ENCODE measurements around the gene DHCR7. TPM values are rescaled to one million over a fixed set of nuclear protein-coding genes. Genes with fewer than 3 reads are reported as not detected.

The DHCR7 gene
- total RNA-seq, 1 donor from 2014 or later, result 35.5 TPM

GRCh38 chr11:71432761-71433647 is 15.2 kb downstream of the DHCR7 start:
- intact Hi-C loops (cut with micrococcal nuclease), result no loop called here
- no peak for ATAC-seq (ENCODE audit: low read depth)
- POLR2A ChIA-PET, result no interaction called here
- H3K27me3 Mint-ChIP-seq, result no peaks in the 10 kb centered on the region
- H3K36me3 Mint-ChIP-seq (ENCODE audit: low read depth), result peaks cover 24% of the 10 kb centered on the region
- CTCF ChIA-PET, result no interaction called here
- peaks cover 1% of the 10 kb centered on the region for H3K9me3 Mint-ChIP-seq
- no peak for DNase-seq
- TF ChIP-seq, protein P1, sequence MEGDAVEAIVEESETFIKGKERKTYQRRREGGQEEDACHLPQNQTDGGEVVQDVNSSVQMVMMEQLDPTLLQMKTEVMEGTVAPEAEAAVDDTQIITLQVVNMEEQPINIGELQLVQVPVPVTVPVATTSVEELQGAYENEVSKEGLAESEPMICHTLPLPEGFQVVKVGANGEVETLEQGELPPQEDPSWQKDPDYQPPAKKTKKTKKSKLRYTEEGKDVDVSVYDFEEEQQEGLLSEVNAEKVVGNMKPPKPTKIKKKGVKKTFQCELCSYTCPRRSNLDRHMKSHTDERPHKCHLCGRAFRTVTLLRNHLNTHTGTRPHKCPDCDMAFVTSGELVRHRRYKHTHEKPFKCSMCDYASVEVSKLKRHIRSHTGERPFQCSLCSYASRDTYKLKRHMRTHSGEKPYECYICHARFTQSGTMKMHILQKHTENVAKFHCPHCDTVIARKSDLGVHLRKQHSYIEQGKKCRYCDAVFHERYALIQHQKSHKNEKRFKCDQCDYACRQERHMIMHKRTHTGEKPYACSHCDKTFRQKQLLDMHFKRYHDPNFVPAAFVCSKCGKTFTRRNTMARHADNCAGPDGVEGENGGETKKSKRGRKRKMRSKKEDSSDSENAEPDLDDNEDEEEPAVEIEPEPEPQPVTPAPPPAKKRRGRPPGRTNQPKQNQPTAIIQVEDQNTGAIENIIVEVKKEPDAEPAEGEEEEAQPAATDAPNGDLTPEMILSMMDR (IDR thresholded peaks at IDR 0.05), result no peak
- H3K4me1 Mint-ChIP-seq, result no peaks in the 10 kb centered on the region
- H3K4me3 Mint-ChIP-seq, result no peak overlapping the region
- H3K27ac Mint-ChIP-seq, result no peak overlapping the region

- TF ChIP-seq, protein P1 (IDR thresholded peaks at IDR 0.05), result no peak
- peaks cover 12% of the 10 kb centered on the region for H3K36me3 Mint-ChIP-seq (ENCODE audit: low read depth)
- ChIA-PET CTCF (no interaction called here), POLR2A (no interaction called here)
- H3K4me1 Mint-ChIP-seq, result peaks cover 4% of the 10 kb centered on the region
- DNase-seq (no peak), ATAC-seq (ENCODE audit: low read depth) (no peak)
- H3K27me3 Mint-ChIP-seq, result no peaks in the 10 kb centered on the region
- H3K4me3 Mint-ChIP-seq, result no peak overlapping the region
- intact Hi-C loops (cut with micrococcal nuclease), result no loop called here
- peaks cover 2% of the 10 kb centered on the region for H3K9me3 Mint-ChIP-seq
- no peak overlapping the region for H3K27ac Mint-ChIP-seq
These were observed 16.9 kb downstream of the DHCR7 start for GRCh38 chr11:71431271-71431670.

GRCh38 chr11:71430166-71430565 is 18.0 kb downstream of the DHCR7 start:
- no peak overlapping the region for H3K27ac Mint-ChIP-seq
- CTCF ChIA-PET, result no interaction called here
- H3K36me3 Mint-ChIP-seq (ENCODE audit: low read depth), result peaks cover 7% of the 10 kb centered on the region
- no peak overlapping the region for H3K4me3 Mint-ChIP-seq
- TF ChIP-seq, protein P1 (IDR thresholded peaks at IDR 0.05), result no peak
- H3K27me3 Mint-ChIP-seq, result no peaks in the 10 kb centered on the region
- peaks cover 2% of the 10 kb centered on the region for H3K9me3 Mint-ChIP-seq
- intact Hi-C loops (cut with micrococcal nuclease), result no loop called here
- DNase-seq (no peak), ATAC-seq (ENCODE audit: low read depth) (no peak)
- POLR2A ChIA-PET, result no interaction called here
- H3K4me1 Mint-ChIP-seq, result peaks cover 13% of the 10 kb centered on the region

- Mint-ChIP-seq H3K27ac (no peak overlapping the region), H3K36me3 (ENCODE audit: low read depth) (peaks cover 3% of the 10 kb centered on the region), H3K4me3 (no peak overlapping the region), H3K4me1 (peaks cover 13% of the 10 kb centered on the region), H3K9me3 (peaks cover 2% of the 10 kb centered on the region), H3K27me3 (no peaks in the 10 kb centered on the region)
- ChIA-PET CTCF (no interaction called here), POLR2A (no interaction called here)
- intact Hi-C loops (cut with micrococcal nuclease), result loop anchor here (10.0 kb wide), 1 partner anchor 175 kb away; the partner anchor contains the start of gene SHANK2
- ATAC-seq (ENCODE audit: low read depth) (no peak), DNase-seq (no peak)
- TF ChIP-seq, protein P1 (IDR thresholded peaks at IDR 0.05), result no peak
These were observed 18.5 kb downstream of the DHCR7 start for GRCh38 chr11:71429701-71430100.

DNA sequence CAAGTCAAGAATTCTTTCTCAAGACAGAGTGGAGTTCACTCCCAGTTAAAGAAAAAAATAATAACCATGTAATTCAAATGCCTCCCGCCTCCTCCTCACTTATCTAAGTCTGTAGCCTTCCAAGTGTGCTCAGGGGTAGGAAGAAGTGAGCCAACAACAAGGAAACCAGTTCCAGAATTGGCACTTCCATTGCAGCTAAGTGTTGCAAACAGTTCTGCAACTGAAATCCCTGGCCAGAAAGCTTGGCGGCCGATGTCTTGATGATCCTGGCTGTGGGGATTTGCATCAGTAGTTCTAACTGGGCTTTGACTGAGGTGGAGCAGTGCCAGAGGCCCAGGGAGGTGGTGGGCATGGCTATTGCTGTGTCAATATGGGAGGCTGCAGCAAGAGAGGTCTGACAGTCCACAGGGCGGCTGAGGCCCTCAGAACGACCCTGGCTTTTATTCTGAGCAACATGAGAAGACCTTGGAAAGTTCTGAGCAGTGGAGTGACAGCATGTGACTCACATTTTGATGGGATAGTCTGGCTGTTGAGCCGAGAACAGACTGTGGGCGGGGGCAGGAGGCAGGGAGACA is 19.2 kb downstream of the DHCR7 start:
- no peaks in the 10 kb centered on the region for H3K27me3 Mint-ChIP-seq
- TF ChIP-seq, protein P1 (IDR thresholded peaks at IDR 0.05), result no peak
- intact Hi-C loops (cut with micrococcal nuclease), result loop anchor here (10.0 kb wide), 1 partner anchor 174 kb away; the partner anchor contains the start of gene SHANK2
- peaks cover 2% of the 10 kb centered on the region for H3K9me3 Mint-ChIP-seq
- ChIA-PET POLR2A (no interaction called here), CTCF (no interaction called here)
- peaks cover 14% of the 10 kb centered on the region for H3K4me1 Mint-ChIP-seq
- ATAC-seq (ENCODE audit: low read depth) (no peak), DNase-seq (no peak)
- H3K36me3 Mint-ChIP-seq (ENCODE audit: low read depth), result no peaks in the 10 kb centered on the region
- H3K4me3 Mint-ChIP-seq, result no peak overlapping the region
- no peak overlapping the region for H3K27ac Mint-ChIP-seq
